HEK293 (cell line): ENCODE data around the gene SMIM43.

ENCODE experiments used
- CTCF ChIA-PET: fragments of 350-600 bp; formaldehyde crosslinking; extraction: SDS; loops from one replicate; lab custom pipeline; 2021; ENCODE audit warnings: antibody characterized with exemption; lab: Yijun Ruan, JAX
- POLR2A ChIA-PET: fragments of 300-600 bp; formaldehyde crosslinking; extraction: SDS; loops from one replicate; lab custom pipeline; 2020; ENCODE audit warnings: antibody characterized with exemption, inconsistent platforms; lab: Yijun Ruan, JAX
- H3K27ac ChIP-seq: fragments of 200-500 bp; sonication (Bioruptor generic); 2 replicates; pipeline ENCODE4 v1.5.1; 2014; ENCODE audit warnings: low read depth, low read length, control low read depth, inconsistent platforms; ENCODE audit errors: extremely low read depth
- H3K36me3 ChIP-seq, 2 experiments: fragments of 200-500 bp in 1 of 2; sonication (Bioruptor generic) in 1 of 2; 1 replicate in 1 of 2; 2 replicates in 1 of 2; pipeline ENCODE4 v1.5.1; 2014 to 2017; ENCODE audit warnings: inconsistent platforms in 2 of 2, low read length in 2 of 2; ENCODE audit not compliant: control insufficient read depth in 2 of 2, insufficient read depth in 1 of 2
- H3K4me1 ChIP-seq: fragments of 200-500 bp; sonication (Bioruptor generic); 2 replicates; pipeline ENCODE4 v1.5.1; 2014; ENCODE audit warnings: mild to moderate bottlenecking, low read length, inconsistent platforms; ENCODE audit not compliant: control insufficient read depth, insufficient read depth
- H3K4me3 ChIP-seq: 2 replicates; pipeline ENCODE4 v1.5.1; 2011; ENCODE audit warnings: low read depth, mild to moderate bottlenecking, control low read depth, low read length, moderate library complexity
- H3K9me3 ChIP-seq: fragments of 200-500 bp; sonication (Bioruptor generic); 2 replicates; pipeline ENCODE4 v1.5.1; 2014; ENCODE audit warnings: low read depth, low read length, inconsistent platforms; ENCODE audit not compliant: control insufficient read depth, insufficient read depth
- BCL6B ChIP-seq: fragments of 450-650 bp; formaldehyde crosslinking; IDR thresholded peaks from 2 replicates; pipeline ENCODE4 v1.5.1; 2017; ENCODE audit warnings: missing biosample characterization, missing genetic modification characterization
- CTCF ChIP-seq: fragments of 450-650 bp; formaldehyde crosslinking; IDR thresholded peaks from 2 replicates; pipeline ENCODE4 v1.5.1; 2016; ENCODE audit warnings: missing biosample characterization, missing genetic modification characterization
- HOXD13 ChIP-seq: sonication (generic); formaldehyde crosslinking; IDR thresholded peaks from 2 replicates; pipeline ENCODE4 v1.8.0; 2022; ENCODE audit warnings: missing genetic modification reagents, borderline replicate concordance
- OSR2 ChIP-seq: fragments of 450-650 bp; formaldehyde crosslinking; IDR thresholded peaks from 2 replicates; pipeline ENCODE4 v1.5.1; 2016; ENCODE audit warnings: missing biosample characterization, missing genetic modification characterization
- OVOL3 ChIP-seq: fragments of 450-650 bp; formaldehyde crosslinking; IDR thresholded peaks from 2 replicates; pipeline ENCODE4 v1.5.1; 2016; ENCODE audit warnings: missing biosample characterization, missing genetic modification characterization
- PRDM1 ChIP-seq: fragments of 450-650 bp; formaldehyde crosslinking; IDR thresholded peaks from 2 replicates; pipeline ENCODE4; 2016; ENCODE audit warnings: missing biosample characterization, missing genetic modification characterization
- SETDB1 ChIP-seq: IDR thresholded peaks from one replicate; pipeline ENCODE4 v1.6.1; 2017; ENCODE audit warnings: mild to moderate bottlenecking, low read length, moderate library complexity, mixed read lengths; ENCODE audit not compliant: insufficient read length
- WT1 ChIP-seq: fragments of 450-650 bp; formaldehyde crosslinking; IDR thresholded peaks from 2 replicates; pipeline ENCODE4 v1.5.1; 2016; ENCODE audit warnings: missing biosample characterization, missing genetic modification characterization
- ZFHX2 ChIP-seq: fragments of 450-650 bp; formaldehyde crosslinking; conservative IDR thresholded peaks from 2 replicates; pipeline ENCODE4 v1.5.1; 2016; ENCODE audit warnings: missing biosample characterization, missing genetic modification characterization
- ZNF10 ChIP-seq: fragments of 450-650 bp; formaldehyde crosslinking; IDR thresholded peaks from 2 replicates; pipeline ENCODE4 v1.5.1; 2017; ENCODE audit warnings: missing biosample characterization, missing genetic modification characterization
- ZNF140 ChIP-seq: fragments of 450-650 bp; formaldehyde crosslinking; IDR thresholded peaks from 2 replicates; pipeline ENCODE4 v1.5.1; 2016; ENCODE audit warnings: missing biosample characterization, missing genetic modification characterization
- ZNF16 ChIP-seq: fragments of 450-650 bp; formaldehyde crosslinking; IDR thresholded peaks from 2 replicates; pipeline ENCODE4 v1.5.1; 2016; ENCODE audit warnings: low read depth, missing biosample characterization, missing genetic modification characterization
- ZNF48 ChIP-seq: fragments of 450-650 bp; formaldehyde crosslinking; IDR thresholded peaks from 2 replicates; pipeline ENCODE4 v1.5.1; 2016; ENCODE audit warnings: missing biosample characterization, missing genetic modification characterization
- ZNF501 ChIP-seq: fragments of 450-650 bp; formaldehyde crosslinking; IDR thresholded peaks from 2 replicates; pipeline ENCODE4 v1.5.1; 2016; ENCODE audit warnings: missing biosample characterization, missing genetic modification characterization
- ZNF549 ChIP-seq: fragments of 450-650 bp; IDR thresholded peaks from 2 replicates; pipeline ENCODE4 v1.5.1; 2018; ENCODE audit warnings: missing biosample characterization, missing genetic modification characterization, mild to moderate bottlenecking, inconsistent platforms, moderate library complexity
- ZNF621 ChIP-seq: fragments of 450-650 bp; formaldehyde crosslinking; IDR thresholded peaks from 2 replicates; pipeline ENCODE4 v1.5.1; 2017; ENCODE audit warnings: missing biosample characterization, missing genetic modification characterization
- ZNF624 ChIP-seq: fragments of 450-650 bp; formaldehyde crosslinking; IDR thresholded peaks from 2 replicates; pipeline ENCODE4 v1.5.1; 2017; ENCODE audit warnings: missing biosample characterization, missing genetic modification characterization
- ZNF654 ChIP-seq: fragments of 450-650 bp; formaldehyde crosslinking; IDR thresholded peaks from 2 replicates; pipeline ENCODE4 v1.5.1; 2016; ENCODE audit warnings: low read depth, missing biosample characterization, missing genetic modification characterization
- ZNF658 ChIP-seq: fragments of 450-650 bp; formaldehyde crosslinking; IDR thresholded peaks from 2 replicates; pipeline ENCODE4; 2016; ENCODE audit warnings: missing biosample characterization, missing genetic modification characterization
- ZNF664 ChIP-seq: fragments of 450-650 bp; formaldehyde crosslinking; IDR thresholded peaks from 2 replicates; pipeline ENCODE4 v1.5.1; 2016; ENCODE audit warnings: missing biosample characterization, missing genetic modification characterization
- ZNF792 ChIP-seq: fragments of 450-650 bp; formaldehyde crosslinking; IDR thresholded peaks from 2 replicates; pipeline ENCODE4 v1.5.1; 2016; ENCODE audit warnings: missing biosample characterization, missing genetic modification characterization
- ZNF830 ChIP-seq: fragments of 450-650 bp; IDR thresholded peaks from 2 replicates; pipeline ENCODE4 v1.5.0; 2018; ENCODE audit warnings: missing biosample characterization, missing genetic modification characterization, low read depth, mild to moderate bottlenecking, moderate library complexity
- ZSCAN5A ChIP-seq: fragments of 450-650 bp; formaldehyde crosslinking; IDR thresholded peaks from 2 replicates; pipeline ENCODE4 v1.5.1; 2016; ENCODE audit warnings: missing biosample characterization, missing genetic modification characterization
- TF ChIP-seq, protein P1 (sequence below): fragments of 450-650 bp; formaldehyde crosslinking; IDR thresholded peaks from 2 replicates; pipeline ENCODE4 v1.5.1; 2017; ENCODE audit warnings: missing biosample characterization, missing genetic modification characterization

The SMIM43 gene

GRCh38 chr4:121728066-121728465 is 36.9 kb downstream of the SMIM43 start:
- Histone ChIP-seq H3K4me3 (no peak overlapping the region), H3K9me3 (no peaks in the 10 kb centered on the region), H3K36me3 (no peaks in the 10 kb centered on the region), H3K4me1 (no peaks in the 10 kb centered on the region), H3K27ac (no peak overlapping the region)
- ChIA-PET POLR2A (no interaction called here), CTCF (interaction anchor here (0.5 to 1.0 kb wide), 2 partner anchors 31 to 269 kb away, joined by 3 read pairs; no protein-coding TSS in a partner anchor)
- TF ChIP-seq OSR2 (tag by site-specific recombination) (no peak), ZNF621 (tag by site-specific recombination) (no peak), ZNF549 (no peak), ZNF501 (tag by site-specific recombination) (no peak), ZNF140 (no peak), PRDM1 (tag by site-specific recombination) (no peak), OVOL3 (no peak), ZSCAN5A (tag by site-specific recombination) (no peak), ZNF658 (tag by site-specific recombination) (no peak), BCL6B (tag by site-specific recombination) (no peak), ZNF792 (no peak), ZNF16 (tag by site-specific recombination) (no peak), ZNF624 (tag by site-specific recombination) (no peak), HOXD13 (CRISPR knock-in tag) (no peak), ZNF10 (tag by site-specific recombination) (no peak), SETDB1 (no peak), WT1 (tag by site-specific recombination) (no peak), ZNF830 (tag by site-specific recombination) (no peak)
- TF ChIP-seq, protein P1, sequence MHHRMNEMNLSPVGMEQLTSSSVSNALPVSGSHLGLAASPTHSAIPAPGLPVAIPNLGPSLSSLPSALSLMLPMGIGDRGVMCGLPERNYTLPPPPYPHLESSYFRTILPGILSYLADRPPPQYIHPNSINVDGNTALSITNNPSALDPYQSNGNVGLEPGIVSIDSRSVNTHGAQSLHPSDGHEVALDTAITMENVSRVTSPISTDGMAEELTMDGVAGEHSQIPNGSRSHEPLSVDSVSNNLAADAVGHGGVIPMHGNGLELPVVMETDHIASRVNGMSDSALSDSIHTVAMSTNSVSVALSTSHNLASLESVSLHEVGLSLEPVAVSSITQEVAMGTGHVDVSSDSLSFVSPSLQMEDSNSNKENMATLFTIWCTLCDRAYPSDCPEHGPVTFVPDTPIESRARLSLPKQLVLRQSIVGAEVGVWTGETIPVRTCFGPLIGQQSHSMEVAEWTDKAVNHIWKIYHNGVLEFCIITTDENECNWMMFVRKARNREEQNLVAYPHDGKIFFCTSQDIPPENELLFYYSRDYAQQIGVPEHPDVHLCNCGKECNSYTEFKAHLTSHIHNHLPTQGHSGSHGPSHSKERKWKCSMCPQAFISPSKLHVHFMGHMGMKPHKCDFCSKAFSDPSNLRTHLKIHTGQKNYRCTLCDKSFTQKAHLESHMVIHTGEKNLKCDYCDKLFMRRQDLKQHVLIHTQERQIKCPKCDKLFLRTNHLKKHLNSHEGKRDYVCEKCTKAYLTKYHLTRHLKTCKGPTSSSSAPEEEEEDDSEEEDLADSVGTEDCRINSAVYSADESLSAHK (tag by site-specific recombination) = no peak

- CTCF ChIA-PET = interaction anchor here (1.0 kb wide), 1 partner anchor 14 kb away, joined by 3 read pairs; no protein-coding TSS in a partner anchor
- Histone ChIP-seq H3K36me3 (no peaks in the 10 kb centered on the region), H3K9me3 (no peaks in the 10 kb centered on the region), H3K4me3 (no peak overlapping the region), H3K4me1 (no peaks in the 10 kb centered on the region), H3K27ac (no peak overlapping the region)
- POLR2A ChIA-PET = no interaction called here
- TF ChIP-seq ZNF654 = peak; percentile 70
- TF ChIP-seq CTCF (tag by site-specific recombination) = peak; percentile 15; the same call in 1 of the 2 replicates
- no peak for TF ChIP-seq ZNF48
- TF ChIP-seq ZNF664 (tag by site-specific recombination) = no peak
- no peak for TF ChIP-seq ZFHX2 (tag by site-specific recombination)
Observed at GRCh38 chr4:121726642-121727268, 38.2 kb downstream of the SMIM43 start.
